SU-DHL-6 (cell line): Measurements from ENCODE around the gene TCL1A.

Source experiments
- EZH2phosphoT487 ChIP-seq: fragments of 200-600 bp; sonication (generic), shearing (Covaris generic); conservative IDR thresholded peaks from 2 replicates; pipeline ENCODE4 v1.6.1; 2018; ENCODE audit warnings: mild to moderate bottlenecking, antibody characterized with exemption, low read length, moderate library complexity, mixed read lengths
- TF ChIP-seq, protein P1 (sequence below): fragments of 200-600 bp; sonication (generic); IDR thresholded peaks from one replicate; pipeline ENCODE4 v1.5.1; 2017; ENCODE audit warnings: antibody characterized with exemption, mild to moderate bottlenecking, low read length, moderate library complexity; ENCODE audit not compliant: insufficient read depth, poor library complexity, severe bottlenecking

DNA sequence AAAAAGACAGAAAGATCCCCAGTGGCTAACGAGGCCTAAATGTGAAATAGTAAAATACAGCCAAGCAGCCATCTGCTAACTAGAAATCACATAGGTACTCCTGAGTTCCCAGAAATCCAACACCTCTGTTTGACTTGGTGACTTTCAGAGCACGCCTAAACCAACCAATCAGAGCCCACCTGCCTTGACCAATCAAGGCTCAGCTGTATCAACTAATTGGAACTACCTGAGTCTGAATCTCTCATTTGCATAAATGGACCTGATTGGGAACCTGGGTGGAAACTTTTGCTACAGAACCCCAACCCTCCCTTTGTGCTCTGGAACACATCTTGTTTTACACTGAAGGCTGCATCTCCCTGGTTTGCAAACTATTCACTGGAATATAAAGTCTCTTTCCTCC, 32.8 kb downstream of the TCL1A start:
- TF ChIP-seq, protein P1, sequence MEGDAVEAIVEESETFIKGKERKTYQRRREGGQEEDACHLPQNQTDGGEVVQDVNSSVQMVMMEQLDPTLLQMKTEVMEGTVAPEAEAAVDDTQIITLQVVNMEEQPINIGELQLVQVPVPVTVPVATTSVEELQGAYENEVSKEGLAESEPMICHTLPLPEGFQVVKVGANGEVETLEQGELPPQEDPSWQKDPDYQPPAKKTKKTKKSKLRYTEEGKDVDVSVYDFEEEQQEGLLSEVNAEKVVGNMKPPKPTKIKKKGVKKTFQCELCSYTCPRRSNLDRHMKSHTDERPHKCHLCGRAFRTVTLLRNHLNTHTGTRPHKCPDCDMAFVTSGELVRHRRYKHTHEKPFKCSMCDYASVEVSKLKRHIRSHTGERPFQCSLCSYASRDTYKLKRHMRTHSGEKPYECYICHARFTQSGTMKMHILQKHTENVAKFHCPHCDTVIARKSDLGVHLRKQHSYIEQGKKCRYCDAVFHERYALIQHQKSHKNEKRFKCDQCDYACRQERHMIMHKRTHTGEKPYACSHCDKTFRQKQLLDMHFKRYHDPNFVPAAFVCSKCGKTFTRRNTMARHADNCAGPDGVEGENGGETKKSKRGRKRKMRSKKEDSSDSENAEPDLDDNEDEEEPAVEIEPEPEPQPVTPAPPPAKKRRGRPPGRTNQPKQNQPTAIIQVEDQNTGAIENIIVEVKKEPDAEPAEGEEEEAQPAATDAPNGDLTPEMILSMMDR = no peak
- no peak for TF ChIP-seq EZH2phosphoT487
